LNCaP clone FGC (cell line): Measurements from ENCODE around the gene TAF1C.

Source experiments
- DNase-seq: peaks from one replicate; pipeline ENCODE4 v3.0.0-alpha.2; 2011; ENCODE audit warnings: low read depth
- H3K4me3 ChIP-seq: 2 replicates; pipeline ENCODE4 v1.5.1; 2011; ENCODE audit warnings: mild to moderate bottlenecking, low read depth, low read length, control low read depth
- CTCF ChIP-seq: IDR thresholded peaks from 2 replicates; pipeline ENCODE4 v1.5.1; 2012; ENCODE audit warnings: mild to moderate bottlenecking; ENCODE audit not compliant: control insufficient read depth, insufficient read depth; ENCODE audit errors: extremely low read depth

The TAF1C gene

GRCh38 chr16:84138824-84139627, 47.8 kb downstream of the TAF1C start:
- no peak for DNase-seq
- no peak for TF ChIP-seq CTCF
- no peak overlapping the region for H3K4me3 ChIP-seq

- no peak overlapping the region for H3K4me3 ChIP-seq
- DNase-seq = no peak
- no peak for TF ChIP-seq CTCF
Observed at GRCh38 chr16:84138500-84138823, 48.4 kb downstream of the TAF1C start.

- TF ChIP-seq CTCF = no peak
- no peak overlapping the region for H3K4me3 ChIP-seq
- DNase-seq = no peak
Observed at GRCh38 chr16:84137769-84138357, 49.0 kb downstream of the TAF1C start.

GRCh38 chr16:84137287-84137686, 49.6 kb downstream of the TAF1C start:
- H3K4me3 ChIP-seq = no peak overlapping the region
- DNase-seq = no peak
- no peak for TF ChIP-seq CTCF

GRCh38 chr16:84136331-84137125, 50.3 kb downstream of the TAF1C start:
- no peak for DNase-seq
- TF ChIP-seq CTCF = no peak
- no peak overlapping the region for H3K4me3 ChIP-seq

GRCh38 chr16:84132527-84133285, 54.2 kb downstream of the TAF1C start:
- no peak overlapping the region for H3K4me3 ChIP-seq
- no peak for TF ChIP-seq CTCF
- DNase-seq = no peak
